SK-N-SH treated with all-trans-retinoic acid at 6 μM for 48 hours (cell line): ENCODE measurements around the gene NTM.

ENCODE experiments used
- ARNTL ChIP-seq: fragments of 450-650 bp; formaldehyde crosslinking; IDR thresholded peaks from 2 replicates; pipeline ENCODE4 v1.5.0; 2020; ENCODE audit warnings: low read depth, mild to moderate bottlenecking, moderate library complexity, borderline replicate concordance
- BACH2 ChIP-seq: fragments of 250-450 bp; sonication (Bioruptor Pico); IDR thresholded peaks from 2 replicates; pipeline ENCODE4 v1.9.0; 2021; ENCODE audit warnings: mild to moderate bottlenecking, borderline replicate concordance
- CREB5 ChIP-seq: fragments of 250-450 bp; sonication (Bioruptor Pico); IDR thresholded peaks from 2 replicates; pipeline ENCODE4 v1.5.1; 2020; ENCODE audit warnings: low read depth, mild to moderate bottlenecking, moderate library complexity
- CSDC2 ChIP-seq: fragments of 250-450 bp; sonication (Bioruptor Pico); IDR thresholded peaks from 2 replicates; pipeline ENCODE4 v1.5.0; 2020; ENCODE audit warnings: mild to moderate bottlenecking, moderate library complexity
- ESRRG ChIP-seq: fragments of 250-450 bp; sonication (Bioruptor Pico); IDR thresholded peaks from 2 replicates; pipeline ENCODE4 v1.6.1; 2021; ENCODE audit warnings: mild to moderate bottlenecking
- ISL1 ChIP-seq: fragments of 250-450 bp; sonication (Bioruptor Pico); IDR thresholded peaks from 2 replicates; pipeline ENCODE4 v2.1.2; 2022; ENCODE audit warnings: mild to moderate bottlenecking, moderate library complexity
- OSR1 ChIP-seq: fragments of 250-450 bp; sonication (Bioruptor Pico); IDR thresholded peaks from 2 replicates; pipeline ENCODE4 v1.8.0; 2022; ENCODE audit warnings: moderate library complexity, mild to moderate bottlenecking, inconsistent platforms
- PATZ1 ChIP-seq: fragments of 250-450 bp; sonication (Bioruptor Pico); IDR thresholded peaks from 2 replicates; pipeline ENCODE4 v1.8.0; 2020; ENCODE audit warnings: mild to moderate bottlenecking, moderate library complexity, borderline replicate concordance
- RARB ChIP-seq: fragments of 250-450 bp; sonication (Bioruptor Pico); IDR thresholded peaks from 2 replicates; pipeline ENCODE4 v1.8.0; 2021; ENCODE audit warnings: mild to moderate bottlenecking, moderate library complexity
- TSHZ2 ChIP-seq: fragments of 250-450 bp; sonication (Bioruptor Pico); IDR thresholded peaks from 2 replicates; pipeline ENCODE4 v1.5.0; 2020; ENCODE audit warnings: mild to moderate bottlenecking, moderate library complexity
- ZC3H10 ChIP-seq: fragments of 250-450 bp; sonication (Bioruptor Pico); IDR thresholded peaks from 2 replicates; pipeline ENCODE4 v1.5.1; 2021; ENCODE audit warnings: mild to moderate bottlenecking, moderate library complexity
- ZFP3 ChIP-seq: fragments of 250-450 bp; sonication (Bioruptor Pico); IDR thresholded peaks from 2 replicates; pipeline ENCODE4 v1.5.0; 2020; ENCODE audit warnings: mild to moderate bottlenecking, moderate library complexity
- ZFP30 ChIP-seq: fragments of 450-650 bp; formaldehyde crosslinking; IDR thresholded peaks from 2 replicates; pipeline ENCODE4 v1.5.0; 2022; ENCODE audit warnings: mild to moderate bottlenecking, moderate library complexity
- ZNF8 ChIP-seq: fragments of 450-650 bp; formaldehyde crosslinking; IDR thresholded peaks from 2 replicates; pipeline ENCODE4 v1.5.0; 2020; ENCODE audit warnings: mild to moderate bottlenecking, moderate library complexity

GRCh38 chr11:131675121-131675888, 304.9 kb downstream of the NTM start:
- TF ChIP-seq ZFP30 = no peak
- TF ChIP-seq CREB5 (CRISPR knock-in tag) = no peak
- no peak for TF ChIP-seq ISL1 (CRISPR knock-in tag)
- no peak for TF ChIP-seq PATZ1
- no peak for TF ChIP-seq CSDC2 (CRISPR knock-in tag)
- TF ChIP-seq ZNF8 (CRISPR knock-in tag) = no peak
- TF ChIP-seq RARB (CRISPR knock-in tag) = no peak
- TF ChIP-seq ZC3H10 (CRISPR knock-in tag) = no peak
- no peak for TF ChIP-seq ZFP3
- no peak for TF ChIP-seq ARNTL (CRISPR knock-in tag)
- no peak for TF ChIP-seq ESRRG (CRISPR knock-in tag)
- no peak for TF ChIP-seq TSHZ2 (CRISPR knock-in tag)
- TF ChIP-seq OSR1 (CRISPR knock-in tag) = no peak
- no peak for TF ChIP-seq BACH2 (CRISPR knock-in tag)
